Mammary epithelial cell (primary cell): ENCODE results near the gene PHACTR2.

Experiments used
- EZH2 ChIP-seq: IDR thresholded peaks from 2 replicates; pipeline ENCODE4 v1.6.1; 2012; ENCODE audit warnings: low read length, inconsistent platforms, borderline replicate concordance
- TF ChIP-seq, protein P1 (sequence below), 2 donors: IDR thresholded peaks in 1 of 2; conservative IDR thresholded peaks in 1 of 2; 2 replicates each; pipeline ENCODE4 v1.5.1; 2011 to 2012; ENCODE audit warnings: inconsistent platforms in 2 of 2, low read length in 2 of 2, mild to moderate bottlenecking in 2 of 2, control low read depth in 1 of 2, low read depth in 1 of 2; ENCODE audit not compliant: insufficient read depth in 1 of 2; ENCODE audit errors: extremely low read depth in 1 of 2

GRCh38 chr6:143711714-143712113, 33.9 kb downstream of the PHACTR2 start:
- TF ChIP-seq, protein P1, sequence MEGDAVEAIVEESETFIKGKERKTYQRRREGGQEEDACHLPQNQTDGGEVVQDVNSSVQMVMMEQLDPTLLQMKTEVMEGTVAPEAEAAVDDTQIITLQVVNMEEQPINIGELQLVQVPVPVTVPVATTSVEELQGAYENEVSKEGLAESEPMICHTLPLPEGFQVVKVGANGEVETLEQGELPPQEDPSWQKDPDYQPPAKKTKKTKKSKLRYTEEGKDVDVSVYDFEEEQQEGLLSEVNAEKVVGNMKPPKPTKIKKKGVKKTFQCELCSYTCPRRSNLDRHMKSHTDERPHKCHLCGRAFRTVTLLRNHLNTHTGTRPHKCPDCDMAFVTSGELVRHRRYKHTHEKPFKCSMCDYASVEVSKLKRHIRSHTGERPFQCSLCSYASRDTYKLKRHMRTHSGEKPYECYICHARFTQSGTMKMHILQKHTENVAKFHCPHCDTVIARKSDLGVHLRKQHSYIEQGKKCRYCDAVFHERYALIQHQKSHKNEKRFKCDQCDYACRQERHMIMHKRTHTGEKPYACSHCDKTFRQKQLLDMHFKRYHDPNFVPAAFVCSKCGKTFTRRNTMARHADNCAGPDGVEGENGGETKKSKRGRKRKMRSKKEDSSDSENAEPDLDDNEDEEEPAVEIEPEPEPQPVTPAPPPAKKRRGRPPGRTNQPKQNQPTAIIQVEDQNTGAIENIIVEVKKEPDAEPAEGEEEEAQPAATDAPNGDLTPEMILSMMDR (conservative IDR thresholded peaks at IDR 0.05 in 1 of 2, IDR thresholded peaks at IDR 0.05 in 1 of 2; ENCODE audit: extremely low read depth in 1 of 2, insufficient read depth in 1 of 2, low read depth in 1 of 2, low read length in 2 of 2), result no peak
- no peak for TF ChIP-seq EZH2
